Suppressor macrophage (primary cell): Measurements from ENCODE around the gene LDHA.
"Not testable (repeated sequence)": the region's sequence is repeated elsewhere in the genome, so short reads cannot be mapped to it uniquely, and the experiment has no call there.

ENCODE experiments used
- DNase-seq, 4 experiments: peaks; one replicate each; pipeline ENCODE4 v3.0.0-alpha.2; 2020 to 2022

The LDHA gene

DNA sequence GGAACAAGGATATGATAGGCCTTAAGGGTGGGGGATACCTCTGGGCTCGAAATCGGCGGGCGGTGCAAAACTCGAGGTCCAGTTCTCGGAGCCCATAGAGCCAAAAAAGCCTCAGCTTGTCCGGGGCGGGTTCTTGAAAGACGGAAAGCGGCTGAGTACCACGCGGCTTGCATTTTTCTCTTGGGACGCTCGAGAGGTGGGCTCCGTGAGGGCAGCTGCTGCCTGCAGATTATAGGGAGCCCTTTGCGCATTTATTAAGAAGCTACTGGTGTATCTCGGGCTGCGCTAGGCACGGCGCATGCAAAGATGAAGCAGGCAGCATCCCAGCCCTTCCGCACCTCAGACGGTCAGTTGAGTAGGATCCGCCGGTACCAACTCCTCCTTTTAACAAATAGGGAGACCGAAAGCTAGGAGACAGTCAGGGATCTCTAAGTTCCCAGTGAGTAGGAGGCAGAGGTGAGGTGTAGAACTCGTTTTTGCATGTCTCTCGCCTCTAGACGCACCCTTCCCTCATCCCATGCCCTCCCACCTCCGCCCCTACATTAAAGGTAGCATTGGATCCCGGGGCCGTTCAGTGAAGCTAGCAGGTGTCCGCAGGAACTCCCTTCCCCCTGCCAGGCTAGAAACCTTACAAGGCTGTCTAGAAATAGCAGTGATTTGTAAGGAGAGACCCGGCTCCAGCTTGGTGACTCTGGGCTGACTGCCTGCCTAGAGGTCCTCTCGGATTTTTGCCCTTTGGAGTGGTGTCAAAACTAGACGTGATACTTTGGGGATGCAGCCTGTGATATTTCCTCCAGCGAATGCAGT, 768 bp downstream of the LDHA start:
- peak; percentile 11 to 30 (median 28) for DNase-seq

DNA sequence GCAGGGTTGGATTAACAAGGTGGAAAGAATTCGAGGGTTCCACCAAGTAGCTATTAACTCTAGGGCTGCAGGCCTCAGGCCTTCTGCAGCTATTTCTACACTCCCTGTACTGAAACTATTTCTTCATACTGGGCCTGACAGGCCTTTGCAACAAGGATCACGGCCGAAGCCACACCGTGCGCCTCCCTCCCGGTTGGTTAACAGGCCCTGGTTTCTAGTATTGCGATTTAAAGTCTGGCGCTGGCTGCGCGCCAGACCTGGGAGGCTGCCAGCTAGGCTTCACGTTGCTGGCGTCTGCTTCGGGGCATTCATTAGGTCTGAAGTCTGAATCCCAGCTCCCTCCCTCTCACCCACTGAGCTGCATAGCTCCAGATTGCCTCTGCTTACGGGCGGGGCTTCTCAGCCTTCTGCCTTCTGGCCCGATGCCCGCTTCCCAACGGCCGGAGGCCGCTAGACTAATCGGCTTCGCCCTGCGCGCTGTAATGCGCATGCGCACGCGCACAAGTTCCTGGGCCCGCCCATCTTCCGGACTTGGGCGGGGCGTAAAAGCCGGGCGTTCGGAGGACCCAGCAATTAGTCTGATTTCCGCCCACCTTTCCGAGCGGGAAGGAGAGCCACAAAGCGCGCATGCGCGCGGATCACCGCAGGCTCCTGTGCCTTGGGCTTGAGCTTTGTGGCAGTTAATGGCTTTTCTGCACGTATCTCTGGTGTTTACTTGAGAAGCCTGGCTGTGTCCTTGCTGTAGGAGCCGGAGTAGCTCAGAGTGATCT, 1.6 kb downstream of the LDHA start:
- peak; percentile 99 to 100 (median 99) for DNase-seq

DNA sequence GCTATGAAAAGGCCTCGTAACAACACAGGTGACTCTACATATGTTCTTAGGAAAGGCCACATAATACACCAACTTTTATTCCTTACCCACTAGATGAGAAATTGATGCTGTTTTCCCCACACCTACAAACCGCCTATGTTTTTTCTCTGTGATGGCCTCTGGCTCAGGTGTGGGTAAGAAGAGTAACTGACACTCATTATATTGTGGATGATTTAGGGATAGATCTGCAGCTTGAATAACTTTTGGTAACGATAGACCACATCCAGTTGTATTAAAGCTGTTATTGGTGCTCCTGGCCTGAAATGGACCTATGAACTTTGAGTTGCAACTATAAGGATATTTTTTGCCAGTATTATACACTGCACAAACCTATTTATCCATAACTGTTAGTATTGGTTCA, 3.6 kb downstream of the LDHA start:
- no peak for DNase-seq

DNA sequence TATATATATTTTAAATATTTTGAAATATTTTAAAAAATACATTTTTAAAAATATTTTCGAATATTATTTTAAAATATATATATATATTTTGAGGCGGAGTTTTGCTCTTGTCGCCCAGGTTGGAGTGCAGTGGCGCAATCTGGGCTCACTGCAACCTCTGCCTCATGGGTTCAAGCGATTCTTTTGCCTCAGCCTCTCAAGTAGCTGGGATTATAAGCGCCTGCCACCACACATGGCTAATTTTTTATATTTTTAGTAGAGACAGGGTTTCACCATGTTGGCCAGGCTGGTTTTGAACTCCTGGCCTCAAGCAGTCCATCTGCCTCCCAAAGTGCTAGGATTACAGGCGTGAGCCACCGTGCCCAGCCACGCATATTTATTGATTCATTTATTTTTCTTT, 6.7 kb downstream of the LDHA start:
- not testable (repeated sequence) for DNase-seq

DNA sequence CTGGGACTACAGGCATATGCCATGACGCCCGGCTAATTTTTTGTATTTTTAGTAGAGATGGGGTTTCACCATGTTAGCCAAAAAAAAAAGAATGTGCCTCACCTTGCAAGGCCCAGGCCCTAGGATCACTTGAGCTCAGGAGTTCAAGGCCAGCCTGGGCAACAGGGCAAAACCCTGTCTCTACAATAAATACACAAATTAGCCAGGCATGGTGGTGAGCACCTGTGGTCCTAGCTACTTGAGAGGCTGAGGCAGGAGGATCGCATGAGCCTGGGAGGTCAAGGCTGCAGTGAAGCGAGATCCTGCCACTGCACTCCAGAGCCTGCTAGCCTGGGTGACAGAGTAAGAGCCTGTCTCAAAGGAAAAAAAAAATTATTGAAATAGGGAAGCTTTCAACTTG, 9.7 kb downstream of the LDHA start:
- DNase-seq = no peak

DNA sequence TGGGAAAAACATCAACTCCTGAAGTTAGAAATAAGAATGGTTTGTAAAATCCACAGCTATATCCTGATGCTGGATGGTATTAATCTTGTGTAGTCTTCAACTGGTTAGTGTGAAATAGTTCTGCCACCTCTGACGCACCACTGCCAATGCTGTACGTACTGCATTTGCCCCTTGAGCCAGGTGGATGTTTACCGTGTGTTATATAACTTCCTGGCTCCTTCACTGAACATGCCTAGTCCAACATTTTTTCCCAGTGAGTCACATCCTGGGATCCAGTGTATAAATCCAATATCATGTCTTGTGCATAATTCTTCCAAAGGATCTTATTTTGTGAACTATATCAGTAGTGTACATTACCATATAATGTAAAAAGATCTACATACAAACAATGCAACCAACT, 13.0 kb downstream of the LDHA start:
- DNase-seq = not testable (repeated sequence)

DNA sequence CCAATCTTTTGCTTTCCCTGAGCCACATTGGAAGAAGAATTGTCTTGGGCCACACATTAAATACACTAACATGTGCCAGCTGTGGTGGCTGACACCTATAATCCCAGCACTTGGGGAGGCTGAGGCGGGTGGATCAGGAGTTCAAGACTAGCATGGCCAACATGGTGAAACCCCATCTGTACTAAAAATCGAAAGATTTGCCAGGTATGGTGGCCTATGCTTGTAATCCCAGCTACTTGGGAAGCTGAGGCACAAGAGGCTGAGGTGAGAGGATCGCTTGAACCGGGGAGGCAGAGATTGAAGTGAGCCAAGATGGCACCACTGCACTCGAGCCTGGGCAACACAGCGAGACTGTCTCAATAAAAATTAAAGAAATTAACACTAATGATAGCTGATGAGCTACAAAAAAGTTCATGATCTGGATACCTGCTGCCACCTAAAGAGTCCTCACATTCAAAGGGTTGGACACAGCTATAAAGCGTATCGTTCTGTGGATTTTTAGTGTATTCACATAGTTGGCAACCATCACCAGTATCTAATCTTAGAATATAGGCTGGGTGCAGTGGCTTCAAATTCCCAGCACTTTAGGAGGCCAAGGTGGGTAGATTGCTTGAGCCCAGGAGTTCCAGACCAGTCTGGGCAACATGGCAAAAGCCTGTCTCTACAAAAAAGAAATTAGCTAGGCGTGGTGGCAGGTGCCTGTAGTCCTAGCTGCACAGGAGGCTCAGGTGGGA, 14.4 kb downstream of the LDHA start:
- DNase-seq = no peak

DNA sequence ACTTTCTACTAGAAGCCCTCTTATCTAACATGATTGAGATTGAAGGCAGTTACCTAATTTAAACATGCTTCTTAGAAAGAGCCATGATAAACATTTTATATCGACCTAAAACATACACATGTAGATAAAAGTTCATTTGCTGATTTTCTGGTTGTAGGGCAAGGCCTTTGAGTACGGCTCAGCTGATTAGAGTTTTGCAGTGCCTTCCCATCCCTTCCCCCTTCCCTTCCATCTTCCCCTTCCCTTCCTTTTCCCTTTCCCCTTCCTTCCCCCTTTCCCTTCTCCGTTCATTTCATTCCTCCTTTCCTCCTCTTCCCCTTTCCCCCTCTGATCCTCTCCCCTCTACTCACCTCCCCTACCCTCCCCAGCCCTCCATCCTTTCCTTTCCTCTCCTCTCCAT, 22.1 kb downstream of the LDHA start:
- DNase-seq = no peak

DNA sequence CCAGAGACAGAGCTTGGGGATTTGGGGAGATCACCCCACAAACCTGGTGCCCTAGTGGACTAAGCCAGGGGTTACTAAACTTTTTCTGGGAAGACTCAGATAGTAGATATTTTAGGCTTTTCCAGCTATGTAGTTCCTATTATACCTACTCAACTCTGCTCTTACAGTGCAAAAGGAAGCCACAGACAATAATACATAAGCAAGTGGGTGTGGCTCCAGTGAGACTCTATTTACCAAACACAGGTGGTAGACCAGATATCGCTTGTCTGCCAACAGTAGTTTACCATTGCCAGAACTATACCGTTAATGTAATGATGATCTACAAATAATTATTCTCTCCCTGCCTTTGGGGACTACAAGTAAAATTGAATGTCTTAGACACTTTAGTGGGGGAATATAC, 24.7 kb downstream of the LDHA start:
- no peak for DNase-seq

DNA sequence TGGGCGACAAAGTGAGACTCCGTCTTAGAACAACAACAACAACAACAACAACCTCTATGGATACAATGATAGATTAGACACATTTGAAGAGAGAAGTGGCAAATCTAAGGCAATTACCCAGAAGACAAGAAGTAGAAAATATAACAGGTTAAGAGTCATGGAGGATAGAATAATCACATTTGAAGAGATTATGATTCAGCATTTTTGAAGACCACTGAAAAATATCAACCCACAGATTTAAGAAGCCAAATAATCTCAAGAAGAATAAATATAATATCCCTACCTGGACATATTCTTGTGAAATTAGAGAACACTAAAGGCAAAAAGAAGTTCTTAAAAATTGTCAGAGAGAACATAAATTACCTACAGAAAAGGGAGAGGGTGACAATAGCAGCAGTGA, 25.7 kb downstream of the LDHA start:
- no peak for DNase-seq

DNA sequence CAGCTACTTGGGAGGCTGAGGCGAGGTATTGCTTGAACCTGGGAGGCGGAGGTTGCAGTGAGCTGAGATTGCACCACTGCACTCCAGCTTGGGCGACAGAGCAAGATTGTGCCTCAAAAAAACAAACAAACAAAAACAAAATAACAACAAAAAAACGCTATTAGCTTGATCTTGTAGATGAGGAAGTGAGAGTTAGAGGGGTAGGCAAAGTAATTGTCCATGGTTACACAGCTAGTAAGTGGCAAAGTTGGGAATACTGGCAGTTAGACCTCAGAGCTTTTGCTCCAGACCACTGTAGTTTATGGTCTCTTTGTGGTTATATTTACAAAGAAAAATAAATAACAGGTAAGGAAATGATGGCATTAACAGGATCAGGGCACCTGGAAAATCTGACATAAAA, 32.9 kb downstream of the LDHA start:
- no peak for DNase-seq

DNA sequence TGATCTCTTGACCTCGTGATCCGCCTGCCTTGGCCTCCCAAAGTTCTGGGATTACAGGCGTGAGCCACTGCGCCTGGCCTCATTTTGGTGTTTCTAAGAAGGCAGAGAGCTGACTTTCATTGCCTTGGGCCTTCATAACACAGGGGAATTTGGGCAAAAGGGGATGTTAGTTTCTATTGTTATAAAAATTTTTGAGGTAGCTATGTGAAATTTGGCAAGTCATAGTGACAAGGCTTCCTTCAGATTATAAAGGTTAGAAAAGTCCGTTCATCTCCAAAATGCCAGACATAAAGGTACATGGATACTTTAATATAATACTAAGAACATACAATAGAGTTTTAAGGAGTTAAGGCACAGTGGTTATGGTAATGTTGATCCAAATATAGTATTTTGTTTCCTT, 35.0 kb downstream of the LDHA start:
- DNase-seq = no peak

DNA sequence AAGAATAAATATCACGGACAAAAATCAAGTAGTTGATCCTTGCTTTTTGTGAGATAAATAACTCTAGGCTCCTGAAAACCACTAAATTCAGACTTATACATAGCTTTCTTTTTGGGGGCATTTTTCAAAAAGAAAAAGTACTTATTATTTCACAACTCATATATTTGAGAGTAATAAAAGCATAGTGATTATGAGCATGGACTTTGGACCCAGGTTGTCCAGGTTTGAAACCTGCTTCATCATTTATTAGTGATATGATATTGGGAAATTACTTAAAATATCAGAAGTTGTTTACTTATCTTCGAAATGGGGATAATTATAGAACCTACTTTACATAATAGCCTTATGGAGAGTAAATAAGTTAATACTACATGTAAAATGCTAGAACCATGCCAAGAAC, 44.3 kb downstream of the LDHA start:
- no peak for DNase-seq

DNA sequence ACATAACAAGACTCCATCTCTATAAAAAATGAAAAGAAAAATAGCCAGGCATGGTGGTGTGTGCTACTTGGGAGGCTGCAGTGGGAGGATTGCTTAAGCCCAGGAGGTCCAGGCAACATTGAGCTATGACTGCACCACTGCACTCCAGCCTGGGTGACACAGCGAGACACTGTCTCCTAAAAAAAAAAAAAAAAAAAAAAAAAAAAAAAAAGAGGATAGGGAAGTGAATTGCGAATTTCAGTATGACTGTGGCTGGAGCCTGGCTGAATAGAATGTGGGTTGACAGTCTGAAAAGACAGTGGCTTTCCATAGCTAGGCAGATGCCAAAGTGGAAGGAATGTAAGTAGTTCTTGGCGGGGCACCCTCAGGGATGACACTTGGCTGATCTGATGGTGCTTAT, 54.9 kb downstream of the LDHA start:
- peak; percentile 45 to 74 (median 70) for DNase-seq

DNA sequence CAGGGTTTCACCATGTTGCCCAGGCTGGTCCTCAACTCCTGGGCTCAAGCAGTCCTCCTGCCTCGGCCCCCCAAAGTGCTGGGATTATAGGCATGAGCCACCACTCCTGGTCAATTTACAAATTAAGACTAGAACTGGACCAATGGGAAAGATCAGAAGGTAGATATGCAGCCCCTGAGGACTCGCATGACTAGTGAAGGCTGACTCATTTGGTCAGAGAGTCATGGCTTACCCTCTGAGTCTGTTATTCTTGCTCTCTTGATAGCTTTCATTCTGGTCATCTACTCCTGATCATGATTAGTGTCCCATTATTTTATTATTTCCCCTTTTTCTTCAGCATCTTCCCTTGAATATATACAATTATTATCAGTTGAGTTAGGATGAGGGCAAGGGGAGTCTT, 58.6 kb downstream of the LDHA start:
- no peak for DNase-seq

DNA sequence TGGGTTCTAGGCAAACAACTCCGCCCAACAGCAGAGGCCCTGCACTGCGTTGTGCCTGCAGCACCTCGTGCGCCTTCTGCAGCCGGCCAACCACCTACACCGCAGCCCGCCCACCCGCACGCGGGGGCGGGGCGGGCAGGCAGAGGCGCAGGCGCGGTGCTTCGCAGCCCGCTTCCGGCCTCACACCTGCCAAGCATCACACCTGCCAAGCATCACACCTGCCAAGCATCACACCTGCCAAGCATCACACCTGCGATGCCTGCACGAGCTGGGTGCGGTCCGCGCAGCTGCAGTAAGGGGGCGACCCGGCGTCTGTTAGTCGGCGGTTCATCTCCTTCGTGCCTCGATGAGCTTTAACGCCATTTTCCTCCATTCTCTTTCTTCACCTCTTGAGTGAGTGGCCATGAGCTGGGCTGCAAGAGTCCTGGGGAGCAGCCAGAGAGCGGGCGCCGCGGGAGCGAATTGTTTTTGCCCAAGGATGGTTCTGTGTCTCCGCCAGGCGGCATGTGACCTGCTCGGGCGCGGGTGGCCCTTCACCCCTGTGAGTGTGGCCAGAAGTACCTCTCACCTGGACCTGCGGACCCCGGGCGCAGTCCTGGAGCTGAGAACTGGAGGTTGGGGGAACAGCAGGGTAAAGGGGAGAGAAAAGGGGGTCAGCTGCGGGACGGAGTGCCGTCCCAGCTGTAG, 61.5 kb downstream of the LDHA start, which contains the start of gene LDHAL6A:
Gene LDHAL6A (plus strand): TSS at position 171 of the 687 bp plus-strand sequence. CDS start 825 bp downstream, outside the sequence.
- DNase-seq = no peak

DNA sequence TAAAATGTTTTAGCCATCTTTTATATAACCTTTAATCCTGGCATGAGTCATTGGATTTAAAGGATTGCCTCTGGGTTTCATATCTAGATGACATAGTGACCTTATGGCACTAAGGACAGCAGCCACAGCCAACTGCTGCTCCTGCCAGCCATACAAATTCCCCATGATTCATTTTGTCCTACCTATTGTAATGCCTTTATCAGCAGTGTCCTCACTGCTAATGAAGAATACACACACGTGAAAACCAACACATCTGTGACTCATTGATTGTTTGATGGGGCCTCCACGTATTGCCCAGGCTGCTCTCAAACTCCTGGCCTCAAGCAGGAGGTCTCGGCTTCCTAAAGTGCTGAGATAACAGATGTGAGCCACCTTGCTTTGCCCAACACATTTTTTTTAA, 63.1 kb downstream of the LDHA start:
- DNase-seq = no peak
